AG04449 (cell line): ENCODE data around the gene GJB5.

Experiments
- CTCF ChIA-PET: fragments of 350-600 bp; formaldehyde crosslinking; extraction: SDS; loops from one replicate; lab custom pipeline; 2021; ENCODE audit warnings: antibody characterized with exemption; lab: Yijun Ruan, JAX
- POLR2A ChIA-PET: fragments of 400-600, 350-600 bp; formaldehyde crosslinking; extraction: SDS; loops from one replicate; lab custom pipeline; 2020; ENCODE audit warnings: antibody characterized with exemption, inconsistent platforms; lab: Yijun Ruan, JAX
- DNase-seq: peaks from one replicate; pipeline ENCODE4 v3.0.0-alpha.2; 2010; ENCODE audit warnings: low read depth, low spot score
- H3K4me3 ChIP-seq: 2 replicates; pipeline ENCODE4 v1.5.1; 2011; ENCODE audit warnings: low read depth, mild to moderate bottlenecking, control low read depth, low read length
- CTCF ChIP-seq: IDR thresholded peaks from one replicate; pipeline ENCODE4 v1.5.1; 2011; ENCODE audit warnings: mild to moderate bottlenecking, moderate library complexity, low read length, control low read depth, inconsistent platforms; ENCODE audit not compliant: insufficient read depth; ENCODE audit errors: missing control alignments

The GJB5 gene

DNA sequence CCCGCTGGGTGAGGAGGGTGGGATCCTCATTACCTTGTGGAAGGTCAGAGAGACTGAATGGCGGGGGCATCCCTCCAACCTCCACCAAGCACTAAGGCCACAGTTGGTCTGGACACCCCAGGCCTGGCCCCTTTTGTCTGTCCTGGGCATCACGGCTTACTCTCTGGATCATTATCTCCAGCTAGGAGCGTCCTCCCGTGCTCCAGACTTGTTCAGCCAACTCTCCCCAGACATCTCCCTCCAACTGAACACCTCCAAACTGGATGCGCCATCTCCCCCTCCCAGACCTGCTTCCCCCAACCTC lies 7.3 kb upstream of the GJB5 start:
- ChIA-PET POLR2A (no interaction called here), CTCF (no interaction called here)
- no peak for DNase-seq
- H3K4me3 ChIP-seq, result no peak overlapping the region
- no peak for TF ChIP-seq CTCF

DNA sequence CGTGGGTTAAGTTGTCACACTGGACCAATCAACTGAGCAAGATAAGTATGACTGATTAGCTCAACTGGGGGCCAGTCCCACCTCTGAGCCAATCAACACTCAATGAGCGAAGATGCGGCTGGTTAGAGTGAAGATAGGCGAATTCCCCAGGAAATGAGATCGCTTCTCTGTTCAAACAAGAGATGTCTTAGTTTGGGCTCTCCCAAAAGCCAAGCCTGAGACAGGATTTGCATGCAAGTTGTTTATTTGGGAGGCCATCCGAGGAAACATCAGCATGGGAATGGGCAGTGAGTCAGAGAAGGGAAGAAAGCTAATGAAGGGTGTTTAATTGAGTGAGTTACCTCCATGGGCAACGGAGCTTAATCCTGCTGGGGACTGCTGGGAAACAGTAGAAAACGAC lies 4.9 kb upstream of the GJB5 start:
- no peak for TF ChIP-seq CTCF
- no peak for DNase-seq
- POLR2A ChIA-PET, result no interaction called here
- CTCF ChIA-PET, result no interaction called here
- H3K4me3 ChIP-seq, result no peak overlapping the region

DNA sequence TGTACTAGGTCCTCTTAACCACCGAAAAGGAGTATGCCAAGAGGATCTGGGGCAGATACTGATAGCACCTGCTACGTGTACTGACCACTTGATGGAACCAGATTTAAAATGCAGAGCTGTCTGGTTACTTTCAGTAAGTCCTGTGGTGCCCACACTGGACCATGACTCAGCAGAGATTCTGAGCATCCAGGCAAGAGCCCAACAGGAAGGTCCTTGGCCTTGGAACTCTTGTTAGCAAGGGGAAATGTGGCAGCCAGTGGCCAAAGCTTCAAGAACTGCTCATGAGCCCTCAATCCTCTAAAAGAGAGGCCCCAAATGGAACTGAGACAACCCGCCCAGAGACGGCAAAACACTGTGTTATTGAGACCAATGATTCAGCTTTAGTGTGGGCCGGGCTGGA lies 4.2 kb upstream of the GJB5 start:
- POLR2A ChIA-PET, result no interaction called here
- no peak overlapping the region for H3K4me3 ChIP-seq
- CTCF ChIA-PET, result interaction anchor here (1.3 to 1.5 kb wide), 2 partner anchors 8 to 9 kb away, joined by 3 to 4 read pairs; no protein-coding TSS in a partner anchor
- TF ChIP-seq CTCF, result no peak
- no peak for DNase-seq

GRCh38 chr1:34753163-34753562 lies 1.7 kb upstream of the GJB5 start:
- ChIA-PET POLR2A (no interaction called here), CTCF (interaction anchor here (1.5 to 3.9 kb wide), 2 partner anchors 10 to 1120 kb away, joined by 4 to 40 read pairs; no protein-coding TSS in a partner anchor)
- DNase-seq, result no peak
- TF ChIP-seq CTCF, result no peak
- no peak overlapping the region for H3K4me3 ChIP-seq

- no peak overlapping the region for H3K4me3 ChIP-seq
- POLR2A ChIA-PET, result no interaction called here
- CTCF ChIA-PET, result interaction anchor here (3.9 kb wide), 1 partner anchor 13 kb away, joined by 40 read pairs; no protein-coding TSS in a partner anchor
- no peak for TF ChIP-seq CTCF
- DNase-seq, result no peak
These were observed 1.1 kb downstream of the GJB5 start for GRCh38 chr1:34755961-34756360.

GRCh38 chr1:34757386-34757785 lies 2.5 kb downstream of the GJB5 start:
- no peak overlapping the region for H3K4me3 ChIP-seq
- POLR2A ChIA-PET, result no interaction called here
- TF ChIP-seq CTCF, result no peak
- CTCF ChIA-PET, result interaction anchor here (2.9 kb wide), 1 partner anchor 15 kb away, joined by 13 read pairs; no protein-coding TSS in a partner anchor
- no peak for DNase-seq
